ENCODE data around the gene CD164L2. TPM values are rescaled to one million over a fixed set of nuclear protein-coding genes. Genes with fewer than 3 reads are reported as not detected.

CD164L2 gene
- total RNA-seq, 1 experiment from 2014 or later = not detected

DNA sequence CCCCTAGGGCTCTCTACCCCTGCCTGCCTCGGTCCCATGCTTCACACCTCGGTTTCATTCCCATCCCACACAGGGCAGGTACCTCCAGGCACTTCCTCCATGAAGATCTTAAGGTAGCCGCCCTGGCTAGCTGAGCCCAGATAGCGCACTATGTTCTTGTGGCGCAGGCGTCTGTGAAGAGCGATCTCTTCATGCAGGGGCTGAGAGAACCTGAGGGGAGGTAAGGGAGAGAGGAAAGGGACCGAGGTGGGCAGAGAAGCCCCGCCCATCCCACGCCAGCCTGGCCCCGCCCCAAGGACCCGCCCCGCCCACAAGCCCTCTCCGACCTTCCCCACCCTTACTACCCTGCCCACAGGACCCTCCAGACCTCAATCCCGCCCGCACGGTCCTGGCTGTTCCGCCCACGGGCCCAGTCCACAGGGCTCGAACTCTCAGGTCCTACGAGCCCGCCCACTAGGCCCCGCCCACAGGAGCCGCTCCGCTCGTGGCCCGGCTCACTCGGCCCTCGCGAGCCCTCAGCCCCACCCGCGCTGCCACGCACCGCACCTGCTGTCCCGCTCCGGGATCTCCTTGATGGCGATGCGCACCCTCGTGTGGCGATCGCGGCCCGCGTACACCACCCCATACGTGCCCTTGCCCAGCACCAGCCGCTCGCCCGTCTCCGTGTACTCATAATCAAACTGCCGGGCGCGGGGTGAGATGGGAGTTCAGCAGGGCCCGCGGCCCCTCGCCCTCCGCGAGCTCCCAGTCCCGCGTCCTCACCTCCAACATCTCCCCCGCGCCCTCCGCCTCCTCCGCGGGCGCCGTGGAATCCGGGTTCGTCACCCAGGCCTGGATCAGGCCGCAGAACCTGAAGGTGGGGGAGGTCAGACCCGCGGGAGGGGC is 22.7 kb downstream of the CD164L2 start:
- no peaks in the 10 kb centered on the region for H3K27me3 Mint-ChIP-seq (ENCODE audit: insufficient read depth, unreplicated experiment)
- no peaks in the 10 kb centered on the region for H3K9me3 Mint-ChIP-seq (ENCODE audit: unreplicated experiment)
- TF ChIP-seq, protein P1, sequence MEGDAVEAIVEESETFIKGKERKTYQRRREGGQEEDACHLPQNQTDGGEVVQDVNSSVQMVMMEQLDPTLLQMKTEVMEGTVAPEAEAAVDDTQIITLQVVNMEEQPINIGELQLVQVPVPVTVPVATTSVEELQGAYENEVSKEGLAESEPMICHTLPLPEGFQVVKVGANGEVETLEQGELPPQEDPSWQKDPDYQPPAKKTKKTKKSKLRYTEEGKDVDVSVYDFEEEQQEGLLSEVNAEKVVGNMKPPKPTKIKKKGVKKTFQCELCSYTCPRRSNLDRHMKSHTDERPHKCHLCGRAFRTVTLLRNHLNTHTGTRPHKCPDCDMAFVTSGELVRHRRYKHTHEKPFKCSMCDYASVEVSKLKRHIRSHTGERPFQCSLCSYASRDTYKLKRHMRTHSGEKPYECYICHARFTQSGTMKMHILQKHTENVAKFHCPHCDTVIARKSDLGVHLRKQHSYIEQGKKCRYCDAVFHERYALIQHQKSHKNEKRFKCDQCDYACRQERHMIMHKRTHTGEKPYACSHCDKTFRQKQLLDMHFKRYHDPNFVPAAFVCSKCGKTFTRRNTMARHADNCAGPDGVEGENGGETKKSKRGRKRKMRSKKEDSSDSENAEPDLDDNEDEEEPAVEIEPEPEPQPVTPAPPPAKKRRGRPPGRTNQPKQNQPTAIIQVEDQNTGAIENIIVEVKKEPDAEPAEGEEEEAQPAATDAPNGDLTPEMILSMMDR (IDR thresholded peaks at IDR 0.05; ENCODE audit: insufficient read depth in 1 of 2, low read depth in 1 of 2, low read length in 1 of 2, severe bottlenecking in 1 of 2, unreplicated experiment in 1 of 2) = no peak
- intact Hi-C loops (cut with micrococcal nuclease; ENCODE audit: unreplicated experiment) = no loop called here
- H3K4me3 Mint-ChIP-seq (ENCODE audit: unreplicated experiment) = no peak overlapping the region
- Histone ChIP-seq H3K27me3 (replicated peaks; ENCODE audit: control insufficient read depth, insufficient read depth, low read length) (no peaks in the 10 kb centered on the region), H3K36me3 (ENCODE audit: control insufficient read depth, insufficient read depth, low read length) (no peaks in the 10 kb centered on the region), H3K9me3 (no peaks in the 10 kb centered on the region), H3K4me1 (peaks cover 8% of the 10 kb centered on the region), H3K4me3 (ENCODE audit: low read depth, low read length) (no peak overlapping the region)
- ChIA-PET CTCF (no interaction called here), POLR2A (no interaction called here)
- BruUV-seq (replicated peaks) = no TSS peak
- peaks cover 7% of the 10 kb centered on the region for H3K4me1 Mint-ChIP-seq (ENCODE audit: low read depth, unreplicated experiment)
- no peak overlapping the region for H3K27ac Mint-ChIP-seq (ENCODE audit: unreplicated experiment)
- H3K36me3 Mint-ChIP-seq (ENCODE audit: insufficient read depth, unreplicated experiment) = peaks cover 8% of the 10 kb centered on the region
- DNase-seq = no peak

DNA sequence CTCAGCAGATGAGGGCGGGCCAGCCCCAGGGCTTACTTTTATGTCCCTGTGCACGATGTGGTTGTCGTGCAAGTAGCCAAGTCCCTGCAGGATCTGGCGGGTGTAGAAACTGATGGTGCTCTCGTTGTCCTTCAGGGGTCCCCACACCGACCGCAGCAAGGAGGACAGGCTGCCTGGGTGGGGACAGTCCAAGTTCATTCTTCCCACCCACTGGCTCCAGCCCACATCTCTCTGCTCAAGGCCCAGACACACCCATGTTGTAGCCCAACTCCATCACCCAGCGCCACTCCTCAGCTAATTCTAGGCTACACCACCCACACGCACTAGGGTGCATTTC is 23.3 kb downstream of the CD164L2 start:
- peaks cover 3% of the 10 kb centered on the region; the same call in 1 of the 2 replicates for H3K4me1 ChIP-seq
- intact Hi-C loops (cut with micrococcal nuclease; ENCODE audit: unreplicated experiment) = loop anchor here (10.0 kb wide), 1 partner anchor 55 kb away; no protein-coding TSS in a partner anchor
- no peaks in the 10 kb centered on the region for H3K27me3 ChIP-seq (replicated peaks; ENCODE audit: control insufficient read depth, insufficient read depth, low read length)
- no peaks in the 10 kb centered on the region for H3K9me3 Mint-ChIP-seq (ENCODE audit: unreplicated experiment)
- H3K27me3 Mint-ChIP-seq (ENCODE audit: insufficient read depth, unreplicated experiment) = no peaks in the 10 kb centered on the region
- no peak for DNase-seq
- H3K36me3 Mint-ChIP-seq (ENCODE audit: insufficient read depth, unreplicated experiment) = peaks cover 11% of the 10 kb centered on the region
- no peaks in the 10 kb centered on the region for H3K36me3 ChIP-seq (ENCODE audit: control insufficient read depth, insufficient read depth, low read length)
- H3K9me3 ChIP-seq = no peaks in the 10 kb centered on the region
- peaks cover 7% of the 10 kb centered on the region for H3K4me1 Mint-ChIP-seq (ENCODE audit: low read depth, unreplicated experiment)
- H3K4me3 Mint-ChIP-seq (ENCODE audit: unreplicated experiment) = no peak overlapping the region
- TF ChIP-seq, protein P1 (IDR thresholded peaks at IDR 0.05; ENCODE audit: insufficient read depth in 1 of 2, low read depth in 1 of 2, low read length in 1 of 2, severe bottlenecking in 1 of 2, unreplicated experiment in 1 of 2) = no peak
- ChIA-PET POLR2A (no interaction called here), CTCF (no interaction called here)
- H3K4me3 ChIP-seq (ENCODE audit: low read depth, low read length) = no peak overlapping the region
- no TSS peak for BruUV-seq (replicated peaks)
- H3K27ac Mint-ChIP-seq (ENCODE audit: unreplicated experiment) = no peak overlapping the region

DNA sequence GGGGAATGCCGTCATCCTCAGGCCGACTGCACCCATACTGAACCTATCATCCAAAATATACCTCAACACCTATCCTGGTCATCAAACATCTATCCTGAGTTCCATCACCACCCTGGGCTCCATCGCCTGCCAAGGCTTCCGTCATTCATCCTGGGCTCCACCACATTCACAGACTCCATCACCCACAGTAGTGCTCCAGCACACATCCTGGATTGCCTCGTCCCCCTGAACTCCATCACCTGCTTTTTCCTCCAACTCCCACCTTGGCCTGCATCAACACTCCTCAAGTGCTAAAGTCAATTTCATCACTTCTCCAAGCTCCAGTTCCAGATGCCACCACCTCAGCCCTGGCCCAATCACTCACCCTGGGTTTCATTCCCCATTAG is 24.2 kb downstream of the CD164L2 start:
- Histone ChIP-seq H3K36me3 (ENCODE audit: control insufficient read depth, insufficient read depth, low read length) (no peaks in the 10 kb centered on the region), H3K9me3 (no peaks in the 10 kb centered on the region), H3K27me3 (replicated peaks; ENCODE audit: control insufficient read depth, insufficient read depth, low read length) (no peaks in the 10 kb centered on the region), H3K4me3 (ENCODE audit: low read depth, low read length) (no peak overlapping the region), H3K4me1 (no peaks in the 10 kb centered on the region)
- intact Hi-C loops (cut with micrococcal nuclease; ENCODE audit: unreplicated experiment) = loop anchor here (10.0 kb wide), 1 partner anchor 54 kb away; no protein-coding TSS in a partner anchor
- ChIA-PET CTCF (interaction anchor here (0.5 to 1.0 kb wide), 3 partner anchors 10 to 17 kb away, joined by 3 read pairs; partner anchors contain the start of gene SYTL1), POLR2A (no interaction called here)
- Mint-ChIP-seq H3K4me1 (ENCODE audit: low read depth, unreplicated experiment) (peaks cover under 1% of the 10 kb centered on the region), H3K4me3 (ENCODE audit: unreplicated experiment) (no peak overlapping the region), H3K27me3 (ENCODE audit: insufficient read depth, unreplicated experiment) (no peaks in the 10 kb centered on the region), H3K36me3 (ENCODE audit: insufficient read depth, unreplicated experiment) (peaks cover 11% of the 10 kb centered on the region), H3K9me3 (ENCODE audit: unreplicated experiment) (no peaks in the 10 kb centered on the region), H3K27ac (ENCODE audit: unreplicated experiment) (no peak overlapping the region)
- no peak for DNase-seq
- no TSS peak for BruUV-seq (replicated peaks)
- TF ChIP-seq, protein P1 (IDR thresholded peaks at IDR 0.05; ENCODE audit: insufficient read depth in 1 of 2, low read depth in 1 of 2, low read length in 1 of 2, severe bottlenecking in 1 of 2, unreplicated experiment in 1 of 2) = no peak
